HG02885 (cell line): ENCODE data around the gene CDYL.
"Not testable (repeated sequence)": the region's sequence is repeated elsewhere in the genome, so short reads cannot be mapped to it uniquely, and the experiment has no call there.

ENCODE experiments used
- ATAC-seq: cut with Tn5 transposase; IDR thresholded peaks from one replicate; pipeline ENCODE4 v1.9.1; 2021; ENCODE audit warnings: mild to moderate bottlenecking; ENCODE audit not compliant: unreplicated experiment, poor library complexity

Gene CDYL

GRCh38 chr6:4975506-4975905 is 199.3 kb downstream of the CDYL start:
- ATAC-seq = no peak

GRCh38 chr6:4977468-4977867 is 201.3 kb downstream of the CDYL start:
- no peak for ATAC-seq

GRCh38 chr6:4979426-4979825 is 203.2 kb downstream of the CDYL start:
- ATAC-seq = no peak

GRCh38 chr6:4981761-4982160 is 205.6 kb downstream of the CDYL start:
- no peak for ATAC-seq

- ATAC-seq = no peak
Measured at GRCh38 chr6:4983322-4983721, 207.1 kb downstream of the CDYL start.

- no peak for ATAC-seq
Measured at GRCh38 chr6:4986999-4987398, 210.8 kb downstream of the CDYL start.

GRCh38 chr6:4987432-4987831 is 211.2 kb downstream of the CDYL start:
- ATAC-seq = no peak

- no peak for ATAC-seq
Measured at GRCh38 chr6:4994741-4995140, 218.5 kb downstream of the CDYL start.

GRCh38 chr6:4997862-4998261 is 221.7 kb downstream of the CDYL start:
- no peak for ATAC-seq

GRCh38 chr6:4999586-4999985 is 223.4 kb downstream of the CDYL start:
- no peak for ATAC-seq

GRCh38 chr6:5003604-5004372 is 227.6 kb downstream of the CDYL start, which contains the start of gene RPP40:
RPP40 (minus strand) TSS chr6:5004037; CDS start chr6:5004002, 35 bp downstream.
- peak; percentile 94 for ATAC-seq

GRCh38 chr6:5004373-5005037 is 228.3 kb downstream of the CDYL start:
- no peak for ATAC-seq

GRCh38 chr6:5005038-5005433 is 228.8 kb downstream of the CDYL start:
- ATAC-seq = not testable (repeated sequence)
